GM21447 (cell line): ENCODE measurements around the gene SOX6.
"Not testable (repeated sequence)": the region's sequence is repeated elsewhere in the genome, so short reads cannot be mapped to it uniquely, and the experiment has no call there.

Experiments used
- ATAC-seq: cut with Tn5 transposase; IDR thresholded peaks from one replicate; pipeline ENCODE4 v1.9.1; 2021; ENCODE audit not compliant: unreplicated experiment

SOX6 gene

DNA sequence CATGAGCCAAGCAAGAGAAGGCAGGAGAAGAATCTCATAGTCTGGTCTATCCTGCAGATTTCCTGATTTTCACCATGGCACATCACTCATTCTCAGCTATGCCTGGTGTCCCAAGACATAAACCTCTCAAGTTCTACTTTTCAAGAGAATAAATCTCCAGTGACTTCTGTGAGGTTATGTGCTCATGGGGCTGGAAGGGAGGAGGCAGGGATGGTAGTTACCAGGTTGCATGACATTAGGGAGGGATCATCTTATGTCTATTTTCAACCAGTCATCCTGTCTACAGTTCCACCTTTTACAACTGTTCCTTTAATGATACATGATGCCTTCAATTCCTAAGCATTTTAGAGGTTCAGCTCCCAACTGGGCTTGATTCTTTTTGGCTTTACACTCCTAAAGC is 297.7 kb downstream of the SOX6 start:
- ATAC-seq, result no peak

DNA sequence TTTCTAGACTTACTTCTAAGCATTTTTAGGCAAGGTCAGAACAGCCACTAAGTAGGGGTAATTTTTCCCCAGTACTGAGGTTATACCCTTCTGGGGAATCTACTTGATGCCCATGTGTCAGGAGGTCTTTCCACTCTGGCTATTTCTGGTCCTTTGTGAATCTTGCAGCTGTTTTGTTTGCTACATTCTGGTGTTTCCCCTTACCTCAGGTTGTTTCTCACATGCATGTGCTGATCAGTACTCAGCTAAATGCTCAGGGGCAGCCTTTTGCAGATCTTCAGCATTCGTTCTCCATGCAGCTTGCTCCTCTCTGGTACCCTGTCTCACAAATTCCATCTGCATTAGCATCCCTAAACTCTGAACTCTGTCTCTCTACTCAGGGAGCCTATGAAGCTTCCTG is 303.6 kb downstream of the SOX6 start:
- ATAC-seq, result no peak

DNA sequence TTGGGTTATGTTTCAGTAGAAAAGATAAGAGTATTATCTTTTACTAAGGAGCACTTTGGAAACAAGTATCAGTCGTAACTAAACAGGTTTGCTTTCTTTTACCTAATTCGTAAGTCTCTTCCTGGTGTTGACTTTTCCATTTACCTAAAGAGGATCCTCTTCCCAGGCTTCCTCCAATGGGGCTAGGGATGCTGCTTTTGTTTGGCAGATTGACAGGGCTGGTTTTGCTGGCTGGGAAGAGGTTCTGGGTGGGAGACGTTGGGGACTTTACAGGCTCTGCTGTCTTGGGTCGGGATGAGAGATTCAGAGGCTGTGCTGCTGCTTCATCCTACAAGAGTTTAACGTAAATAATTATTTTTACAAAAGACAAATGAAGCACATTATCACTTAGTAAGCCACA is 306.7 kb downstream of the SOX6 start:
- ATAC-seq, result no peak

DNA sequence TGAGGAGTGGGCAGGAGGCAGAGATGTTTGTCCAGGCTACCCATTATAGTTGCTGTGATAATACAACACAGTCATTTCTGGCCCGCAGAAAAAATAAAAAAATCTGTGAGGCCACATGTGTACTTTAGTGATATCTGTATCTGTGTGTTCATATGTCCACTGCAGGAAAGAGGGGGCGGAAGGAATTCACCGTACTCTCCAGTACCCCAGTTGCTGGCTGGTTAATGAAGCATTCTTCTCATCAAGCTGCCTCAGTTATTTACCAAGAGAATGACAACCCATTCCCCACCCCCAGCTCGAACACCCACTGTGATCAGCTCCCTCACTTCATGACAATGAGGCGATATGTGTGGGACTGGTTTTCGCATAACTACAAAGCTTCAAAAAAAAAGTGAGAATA is 309.3 kb downstream of the SOX6 start:
- ATAC-seq, result no peak

DNA sequence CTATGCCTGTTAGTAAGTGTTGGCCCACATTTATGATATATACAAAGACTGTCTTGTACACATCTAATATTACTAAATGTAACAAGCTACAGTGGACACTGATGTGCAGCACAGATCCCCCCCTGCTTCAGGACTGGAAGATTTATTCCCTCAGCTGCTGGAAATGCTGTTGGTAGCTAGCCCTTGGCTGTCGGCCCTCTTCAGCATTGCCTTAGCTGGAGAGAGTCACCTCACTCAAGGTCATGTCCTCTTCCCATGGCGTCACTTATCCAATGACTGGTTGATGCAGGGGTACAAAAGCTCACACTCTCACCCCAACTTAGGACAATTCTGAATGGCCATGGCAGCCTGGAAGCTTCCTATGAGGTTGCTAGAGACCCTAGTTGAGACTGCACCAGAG is 312.7 kb downstream of the SOX6 start:
- ATAC-seq, result no peak

DNA sequence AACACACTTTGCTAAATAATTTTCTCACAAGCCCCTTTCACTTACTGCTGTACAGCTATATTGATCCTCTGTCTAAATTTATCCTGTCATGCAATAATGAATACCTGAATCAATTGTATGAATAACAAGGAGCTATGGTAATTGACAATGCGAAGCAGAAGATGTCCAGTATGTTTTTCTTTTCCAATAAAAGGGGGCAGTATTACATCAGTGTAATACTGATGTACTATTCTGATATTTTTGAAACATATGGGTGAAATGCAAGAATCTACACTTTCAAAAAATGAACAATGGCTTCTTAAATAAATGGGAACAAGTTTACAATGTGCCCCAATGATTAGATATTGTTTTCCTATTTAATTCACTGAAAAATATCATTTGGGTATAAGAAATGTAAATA is 315.1 kb downstream of the SOX6 start:
- ATAC-seq, result no peak

DNA sequence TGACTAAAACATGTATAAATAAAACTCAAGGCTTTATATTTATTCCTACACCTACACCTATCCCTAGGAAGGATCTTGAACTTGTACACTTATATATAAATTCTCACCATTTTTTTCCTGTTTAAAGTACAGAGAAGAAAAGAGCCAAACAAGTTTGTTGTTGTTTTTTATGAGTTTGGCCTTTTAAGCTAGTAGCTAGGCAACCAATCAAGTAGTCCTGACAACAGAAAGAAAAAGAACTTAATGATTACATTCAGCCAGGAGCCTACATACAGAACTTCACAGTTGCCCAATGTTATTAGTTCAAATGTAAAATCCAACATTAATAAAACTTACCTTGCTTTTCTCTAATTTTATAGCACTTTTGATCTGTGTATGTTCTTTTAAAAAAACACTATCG is 316.2 kb downstream of the SOX6 start:
- ATAC-seq, result no peak

DNA sequence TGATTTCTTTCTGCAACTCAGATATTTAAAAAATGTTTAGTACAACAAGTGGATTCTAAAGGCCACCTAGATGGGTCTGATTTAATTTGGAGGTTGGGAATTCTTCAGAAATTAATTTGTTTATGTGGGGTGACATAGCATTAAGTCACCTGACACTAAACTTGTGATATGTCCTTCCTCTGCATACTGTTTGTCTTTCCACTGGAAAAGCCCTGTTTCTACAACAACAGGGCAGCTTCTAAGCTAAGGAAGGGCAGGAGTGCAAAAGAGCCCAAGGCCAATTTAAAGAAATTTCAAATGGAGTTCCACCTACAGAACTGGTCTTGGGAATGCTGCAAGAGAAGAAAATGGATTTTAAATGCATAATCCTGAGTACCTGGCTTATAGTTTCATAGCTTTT is 319.2 kb downstream of the SOX6 start:
- no peak for ATAC-seq

DNA sequence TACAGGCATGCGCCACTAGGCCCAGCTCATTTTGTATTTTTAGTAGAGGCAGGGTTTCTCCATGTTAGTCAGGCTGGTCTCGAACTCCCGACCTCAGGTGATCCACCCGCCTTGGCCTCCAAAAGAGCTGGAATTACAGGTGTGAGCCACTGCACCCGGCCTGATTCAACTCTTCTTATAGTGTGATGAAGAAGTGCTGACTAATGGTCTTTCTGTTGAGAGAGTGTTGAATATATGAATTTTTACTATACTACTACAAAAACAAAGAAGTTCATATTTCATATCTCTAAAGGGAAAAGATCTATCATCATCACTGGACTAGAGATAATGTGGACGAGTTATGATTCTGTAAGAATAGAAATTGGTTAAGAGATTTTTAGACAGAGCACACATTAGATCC is 320.1 kb downstream of the SOX6 start:
- ATAC-seq, result no peak

DNA sequence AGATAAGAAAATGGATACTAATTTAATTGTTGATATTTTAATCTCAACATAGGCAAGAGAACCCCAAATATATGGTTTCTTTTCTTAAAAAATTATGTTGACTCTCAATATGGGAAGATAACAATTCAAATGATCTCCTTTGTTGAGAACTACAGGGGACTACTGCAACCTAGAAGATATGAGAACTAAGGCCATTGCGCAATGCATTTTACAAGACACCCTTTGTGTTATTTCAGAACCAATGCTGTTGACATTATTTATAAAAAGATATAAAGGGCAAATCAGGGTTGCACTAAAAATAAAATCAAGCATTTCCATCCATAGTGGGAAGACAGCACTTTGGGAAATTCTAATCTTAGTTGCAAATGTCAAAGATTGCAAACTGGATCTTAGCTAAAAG is 322.3 kb downstream of the SOX6 start:
- ATAC-seq, result no peak

DNA sequence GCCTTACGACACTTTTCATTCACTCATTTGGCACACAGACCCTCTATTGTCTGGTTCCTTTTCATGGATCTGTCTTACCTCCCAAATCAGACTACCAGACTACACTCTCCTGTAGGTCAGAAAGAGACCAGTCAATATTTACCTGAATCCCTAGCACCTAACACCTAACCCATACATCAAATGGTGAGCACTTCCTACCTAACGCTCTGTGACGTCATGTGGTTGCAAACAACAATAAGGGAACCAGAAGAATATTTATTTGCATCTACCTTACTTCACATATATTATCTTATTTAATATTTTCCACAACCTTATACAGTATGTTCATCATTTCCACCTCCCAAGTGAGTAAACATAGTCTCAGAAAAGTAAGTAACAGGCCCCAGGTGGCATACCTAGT is 323.4 kb downstream of the SOX6 start:
- no peak for ATAC-seq

DNA sequence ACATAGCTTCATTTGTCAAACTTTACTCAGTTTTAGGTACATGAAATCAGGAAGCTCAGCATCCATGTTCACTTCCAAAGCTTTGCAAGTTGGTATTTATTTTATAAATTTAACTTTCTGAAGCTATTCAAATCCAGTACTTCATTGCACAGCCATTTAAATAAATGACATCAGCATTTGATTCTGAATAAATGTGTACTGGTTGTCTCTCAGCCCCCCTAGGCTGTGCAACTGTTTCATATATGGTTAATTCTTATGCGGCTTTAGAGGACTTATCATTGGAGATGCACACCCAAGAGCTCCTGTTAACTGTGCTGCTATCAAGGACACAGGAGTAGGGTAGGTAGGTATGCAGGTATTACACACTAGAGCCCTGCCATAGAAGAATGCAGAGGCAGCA is 325.1 kb downstream of the SOX6 start:
- no peak for ATAC-seq

DNA sequence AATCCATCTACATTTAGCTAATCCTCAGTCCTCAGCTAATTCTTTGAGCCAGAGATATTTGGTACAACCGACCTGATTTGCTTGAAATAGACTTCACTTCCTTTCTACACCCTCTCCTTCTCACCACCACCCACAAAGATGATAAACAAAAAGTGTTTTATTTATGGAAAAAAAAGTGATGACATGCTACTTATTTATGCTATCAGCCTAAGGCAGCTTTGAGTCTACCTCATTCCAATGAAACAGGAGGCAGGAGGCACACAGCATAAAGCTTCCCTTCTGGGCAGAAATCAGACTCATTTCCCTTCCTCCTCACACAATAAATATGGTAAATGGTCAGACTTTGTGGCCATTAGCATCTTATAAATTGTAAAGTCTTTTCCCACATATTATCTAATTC is 325.7 kb downstream of the SOX6 start:
- ATAC-seq, result no peak

DNA sequence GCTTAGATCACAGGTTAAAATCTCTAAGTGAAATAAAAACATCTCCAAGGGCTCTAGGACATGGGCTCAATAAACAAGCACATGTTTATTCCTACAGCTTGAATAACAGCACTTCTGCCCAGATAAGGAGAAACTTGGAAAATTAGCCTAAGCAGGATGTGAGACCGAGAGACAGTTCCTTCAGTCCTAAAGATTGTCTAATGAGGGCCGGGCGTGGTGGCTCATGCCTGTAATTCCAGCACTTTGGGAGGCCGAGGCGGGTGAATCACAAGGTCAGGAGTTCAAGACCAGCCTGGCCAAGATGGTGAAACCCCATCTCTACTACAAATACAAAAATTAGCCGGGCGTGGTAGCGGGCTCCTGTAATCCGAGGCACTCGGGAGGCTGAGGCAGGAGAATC is 327.2 kb downstream of the SOX6 start:
- not testable (repeated sequence) for ATAC-seq

DNA sequence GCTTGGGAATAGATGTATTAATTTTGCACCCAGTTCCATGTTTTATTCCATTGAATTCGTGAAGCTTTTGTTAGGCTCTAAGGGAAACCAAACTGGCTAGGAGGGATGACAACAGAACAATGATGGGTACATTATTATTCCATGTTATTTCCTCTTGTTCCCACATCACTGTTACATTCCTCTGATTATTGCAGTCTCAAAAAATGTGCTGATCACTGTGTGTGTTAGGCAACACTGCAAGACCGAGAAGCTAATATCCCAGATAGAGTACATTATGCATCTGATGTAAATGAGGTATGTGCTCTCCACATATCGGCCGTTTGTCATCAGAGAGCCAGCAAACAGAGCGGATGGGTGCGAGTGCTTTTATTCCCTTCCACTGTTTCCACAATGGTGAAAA is 327.9 kb downstream of the SOX6 start:
- ATAC-seq, result no peak

DNA sequence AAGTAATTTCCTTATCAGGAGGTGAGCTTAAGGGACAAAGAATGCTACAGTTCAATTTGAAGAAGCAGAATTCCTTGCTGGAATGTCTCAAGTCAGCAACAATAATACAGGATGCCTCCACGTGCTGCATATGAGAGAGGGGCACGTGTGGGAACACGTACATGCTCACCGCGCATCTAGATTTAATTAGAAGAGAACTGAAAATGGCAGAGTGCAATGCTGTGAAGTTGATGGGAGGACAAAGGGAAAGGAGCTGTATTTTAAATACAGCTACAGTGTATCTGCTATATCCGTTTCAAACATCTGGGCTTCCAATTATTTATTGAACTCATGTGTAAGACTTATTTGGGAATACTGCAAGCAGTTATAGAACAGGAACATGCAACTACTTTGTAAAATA is 328.7 kb downstream of the SOX6 start:
- no peak for ATAC-seq

DNA sequence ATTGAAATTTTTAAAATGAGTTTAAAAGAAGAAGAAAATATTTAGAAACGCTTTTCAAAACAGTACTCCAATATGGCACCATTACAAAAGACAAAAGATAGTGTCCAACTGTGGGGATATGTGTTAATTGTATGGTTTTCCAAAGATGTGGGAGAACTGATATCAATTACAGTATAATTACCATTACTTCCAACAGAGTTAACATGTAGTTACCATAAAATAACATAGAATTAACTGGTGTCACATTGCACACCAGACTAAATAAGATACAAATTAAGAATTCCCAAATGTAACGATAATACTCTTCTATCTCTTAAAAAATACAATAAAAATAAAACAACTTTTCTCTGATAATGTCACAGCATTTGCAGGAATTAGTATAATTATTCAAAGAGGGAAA is 329.5 kb downstream of the SOX6 start:
- no peak for ATAC-seq

DNA sequence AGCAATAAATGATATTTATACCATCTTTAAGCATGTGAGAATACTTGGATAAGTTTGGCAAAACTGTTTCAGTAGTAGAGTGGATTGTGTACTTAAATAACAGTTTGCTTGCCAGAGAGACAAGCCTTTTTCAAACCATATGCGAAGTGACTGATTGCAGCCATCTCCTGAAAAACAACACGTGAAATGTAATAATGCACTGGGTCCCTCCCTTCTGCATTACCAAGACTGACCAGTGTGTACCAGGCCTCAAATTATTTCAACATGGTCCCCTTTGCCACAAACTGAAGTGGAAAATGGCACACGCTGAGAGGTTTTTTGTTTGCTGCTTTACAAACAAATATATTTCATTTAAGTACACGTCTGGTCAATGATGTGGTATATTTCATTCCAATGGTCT is 337.4 kb downstream of the SOX6 start:
- ATAC-seq, result no peak

DNA sequence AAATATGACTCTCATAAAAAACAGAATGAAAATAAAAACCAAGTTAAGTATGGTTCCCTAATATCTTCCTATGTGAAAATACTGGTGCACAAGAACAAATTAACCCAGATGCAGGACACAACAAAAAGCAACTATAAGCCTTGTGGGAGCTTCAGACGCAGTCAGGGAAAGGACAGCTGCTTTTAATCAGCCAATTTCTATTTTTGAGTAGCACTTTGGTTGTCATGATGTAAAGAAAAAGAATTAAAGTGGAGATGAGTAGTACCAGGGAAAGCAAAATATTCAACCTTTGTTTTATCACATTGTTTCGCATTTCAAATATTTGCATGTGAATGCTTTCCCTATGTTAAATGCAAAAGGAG is 339.9 kb downstream of the SOX6 start:
- no peak for ATAC-seq

DNA sequence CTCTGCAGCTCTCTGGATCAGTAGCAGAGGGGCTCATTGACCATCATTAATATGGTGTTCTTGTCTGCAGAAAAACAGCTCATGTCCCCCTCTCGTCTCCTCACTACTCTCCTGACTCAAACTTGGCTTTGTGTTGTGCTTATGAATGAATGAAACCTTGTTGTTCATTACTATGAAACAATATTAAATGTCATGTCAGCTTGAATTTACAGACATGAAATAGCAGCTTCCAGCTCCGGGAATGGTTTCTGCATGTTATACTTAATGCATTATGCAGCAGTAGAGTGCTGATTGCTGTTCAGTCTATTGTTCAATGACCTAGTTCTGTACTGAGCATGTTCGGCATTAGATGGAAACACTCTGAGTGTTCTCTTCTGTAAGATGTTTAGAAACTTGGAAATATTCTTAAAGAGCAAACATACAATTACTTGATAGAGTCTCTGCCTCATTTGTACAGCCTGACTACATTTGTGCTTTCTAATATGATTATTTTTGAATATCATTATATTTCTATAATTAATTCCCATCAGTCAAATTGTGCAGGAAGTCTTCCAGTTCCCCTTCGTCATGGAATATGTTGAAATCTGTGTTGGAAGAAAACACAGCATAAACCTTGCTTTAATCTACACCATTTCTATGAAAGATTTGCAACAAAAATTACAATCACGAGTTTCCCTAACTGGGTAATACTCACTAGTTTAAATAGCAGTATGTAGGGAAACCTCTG is 340.4 kb downstream of the SOX6 start:
- ATAC-seq, result no peak

DNA sequence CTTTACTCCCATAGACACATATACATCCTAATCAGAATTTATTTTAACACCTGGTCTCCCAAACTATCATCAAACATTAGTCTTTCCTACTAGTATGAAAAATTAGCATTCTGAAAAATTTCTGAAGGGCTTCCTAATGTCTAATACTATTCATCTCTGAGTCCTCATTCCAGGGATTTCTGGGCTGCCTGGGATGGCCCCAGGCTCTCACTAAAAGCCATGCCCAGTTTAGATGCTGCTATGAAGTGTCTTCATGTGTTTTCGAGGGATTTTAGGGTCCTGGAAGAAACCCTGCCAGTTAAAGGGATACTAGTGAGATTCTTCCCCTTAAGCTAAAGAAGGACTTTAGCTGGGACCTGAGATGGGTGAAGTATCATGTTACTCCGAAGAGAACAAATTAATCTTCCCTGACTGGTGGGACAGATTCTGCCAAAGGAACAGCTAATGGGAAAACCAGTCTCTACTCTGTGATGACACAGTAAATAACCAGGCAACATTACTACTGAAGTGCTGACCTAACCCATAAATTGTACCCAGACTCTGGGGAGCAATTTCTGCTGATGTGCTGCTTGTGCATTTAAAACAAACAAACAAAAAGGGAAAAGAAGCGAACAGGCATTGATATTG is 342.6 kb downstream of the SOX6 start:
- ATAC-seq, result no peak

DNA sequence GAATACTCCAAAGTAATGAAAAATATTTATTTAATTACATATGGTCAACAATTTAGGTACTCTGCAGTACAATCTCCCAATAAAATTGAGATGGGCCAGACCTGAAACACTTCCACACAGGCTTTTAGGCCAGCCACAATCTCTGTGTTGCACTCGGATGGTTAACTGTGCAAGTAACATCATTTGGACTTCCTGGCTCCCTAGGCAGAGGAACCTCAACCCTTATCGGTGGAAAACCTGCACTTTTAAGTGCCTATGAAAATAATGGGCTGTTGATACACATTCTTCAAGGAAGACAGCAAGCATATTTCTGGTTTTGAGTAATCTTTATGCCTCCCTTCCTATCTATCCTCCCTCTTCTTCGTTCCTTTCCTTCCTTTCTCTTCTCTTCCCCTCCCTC is 343.1 kb downstream of the SOX6 start:
- ATAC-seq, result no peak

DNA sequence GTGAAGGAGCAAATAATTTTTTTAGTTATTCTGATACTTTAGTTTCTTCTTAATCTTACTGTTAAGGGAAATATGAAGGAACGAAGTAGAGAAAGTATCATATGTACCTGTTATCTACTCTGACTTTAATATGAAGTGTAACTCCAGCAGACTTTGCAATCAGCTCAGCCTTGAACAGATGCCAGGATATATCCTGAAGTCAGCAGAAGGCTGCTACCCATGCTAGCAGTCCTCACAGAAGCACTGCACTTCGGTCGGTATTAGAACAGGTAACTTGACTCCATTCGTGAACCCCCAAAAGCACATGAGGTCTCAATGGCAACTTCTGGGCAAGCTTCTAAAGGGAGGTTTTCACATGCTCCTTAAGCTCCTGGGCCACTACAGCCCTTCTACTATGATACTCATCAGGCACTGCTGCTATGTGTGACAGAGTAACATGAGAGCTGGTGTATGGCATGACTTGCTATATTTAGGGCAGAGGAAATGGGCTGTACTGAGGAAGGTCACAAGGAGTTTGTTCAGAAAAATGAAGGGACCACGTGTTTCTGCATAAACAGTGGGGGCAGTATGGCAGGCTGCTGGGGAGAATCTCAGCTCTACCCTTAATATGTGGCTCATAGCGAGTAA is 344.1 kb downstream of the SOX6 start:
- no peak for ATAC-seq
